Keratinocyte (primary cell): ENCODE measurements around the gene TACC3.

Experiments
- CTCF ChIP-seq, 3 experiments: IDR thresholded peaks in 1 of 3; conservative IDR thresholded peaks in 1 of 3; optimal IDR thresholded peaks in 1 of 3; 2 replicates in 2 of 3; 3 replicates in 1 of 3; pipeline versions ENCODE3 to v1.5.1; 2011; ENCODE audit warnings: low read length in 3 of 3, mild to moderate bottlenecking in 3 of 3, moderate library complexity in 2 of 3, control low read depth in 1 of 3, inconsistent platforms in 1 of 3; ENCODE audit not compliant: insufficient read depth in 2 of 3; ENCODE audit errors: extremely low read depth in 1 of 3
- EZH2 ChIP-seq: IDR thresholded peaks from one replicate; pipeline ENCODE4 v1.6.1; 2012; ENCODE audit warnings: inconsistent platforms, mild to moderate bottlenecking, low read length, moderate library complexity

- TF ChIP-seq CTCF (optimal IDR thresholded peaks at IDR 0.05 in 1 of 3, IDR thresholded peaks at IDR 0.05 in 1 of 3, conservative IDR thresholded peaks at IDR 0.05 in 1 of 3; ENCODE audit: extremely low read depth in 1 of 3, insufficient read depth in 2 of 3, low read length in 3 of 3) (no peak), EZH2 (no peak)
These were observed 68.7 kb downstream of the TACC3 start for GRCh38 chr4:1790005-1790404.
